Karpas-422 (cell line): ENCODE results near the gene DSCAML1. TPM values are rescaled to one million over a fixed set of nuclear protein-coding genes. Genes with fewer than 3 reads are reported as not detected.

ENCODE experiments used
- DNase-seq: peaks from one replicate; pipeline ENCODE4 v3.0.0-alpha.2; 2015
- H2AFZ ChIP-seq: fragments of 200-600 bp; sonication (generic); 2 replicates; pipeline ENCODE4 v1.6.1; 2014; ENCODE audit warnings: antibody characterized with exemption, low read length, mixed read lengths
- H3K27ac ChIP-seq: fragments of 200-600 bp; sonication (generic); 2 replicates; pipeline ENCODE4 v1.5.1; 2014; ENCODE audit warnings: mild to moderate bottlenecking, low read length, moderate library complexity
- H3K27me3 ChIP-seq: fragments of 200-600 bp; sonication (generic); 2 replicates; pipeline ENCODE4 v1.6.1; 2014; ENCODE audit warnings: low read length, mixed read lengths
- H3K36me3 ChIP-seq: fragments of 200-600 bp; sonication (generic); 2 replicates; pipeline ENCODE4 v1.6.1; 2014; ENCODE audit warnings: low read length, mixed read lengths; ENCODE audit not compliant: insufficient read depth
- H3K4me1 ChIP-seq: fragments of 200-600 bp; sonication (generic); 2 replicates; pipeline ENCODE4 v1.6.1; 2014; ENCODE audit warnings: mild to moderate bottlenecking, low read length, mixed read lengths
- H3K4me2 ChIP-seq: fragments of 200-600 bp; sonication (generic); 2 replicates; pipeline ENCODE4 v1.6.1; 2014; ENCODE audit warnings: low read length, low read depth, mild to moderate bottlenecking; ENCODE audit not compliant: poor library complexity, severe bottlenecking
- H3K4me3 ChIP-seq: fragments of 200-600 bp; sonication (generic); 2 replicates; pipeline ENCODE4 v1.5.1; 2014; ENCODE audit warnings: mild to moderate bottlenecking, antibody characterized with exemption, low read length, mixed read lengths
- H3K79me2 ChIP-seq: fragments of 200-600 bp; sonication (generic); 2 replicates; pipeline ENCODE4 v1.6.1; 2014; ENCODE audit warnings: mild to moderate bottlenecking, low read length, mixed read lengths
- H3K9ac ChIP-seq: fragments of 200-600 bp; sonication (generic); 2 replicates; pipeline ENCODE4 v1.6.0; 2014; ENCODE audit warnings: low read length
- H3K9me2 ChIP-seq: fragments of 200-600 bp; sonication (generic), shearing (Covaris generic); replicated peaks from 2 replicates; pipeline ENCODE4 v1.6.0; 2014; ENCODE audit warnings: mild to moderate bottlenecking, low read length, moderate library complexity; ENCODE audit not compliant: insufficient read depth
- H3K9me3 ChIP-seq: fragments of 300-700, 200-600 bp; sonication (generic); 2 replicates; pipeline ENCODE4 v1.6.1; 2014; ENCODE audit warnings: low read length, mixed read lengths
- H4K20me1 ChIP-seq: fragments of 200-600 bp; sonication (generic); 2 replicates; pipeline ENCODE4 v1.6.1; 2014; ENCODE audit warnings: mild to moderate bottlenecking, antibody characterized with exemption, low read length, low read depth; ENCODE audit not compliant: insufficient read depth
- total RNA-seq: library from RNA; depleted of rRNA; stranded (reverse); fragments of >200 nt; shearing (Covaris generic); gene quantifications from 2 replicates; pipeline ENCODE4 v1.2.3, GENCODE V29; 2014; ENCODE audit warnings: low replicate concordance

The DSCAML1 gene
- total RNA-seq, 1 experiment from 2014 or later = not detected

GRCh38 chr11:117396970-117397369 lies 400.0 kb downstream of the DSCAML1 start:
- H3K9me2 ChIP-seq = no peaks in the 10 kb centered on the region
- no peak overlapping the region for H3K9ac ChIP-seq
- no peaks in the 10 kb centered on the region for H3K36me3 ChIP-seq
- no peaks in the 10 kb centered on the region for H4K20me1 ChIP-seq
- no peak overlapping the region for H3K27ac ChIP-seq
- H3K4me2 ChIP-seq = no peak overlapping the region
- no peaks in the 10 kb centered on the region for H3K9me3 ChIP-seq
- H2AFZ ChIP-seq = no peak overlapping the region
- H3K4me1 ChIP-seq = peaks cover 3% of the 10 kb centered on the region
- no peaks in the 10 kb centered on the region for H3K79me2 ChIP-seq
- no peak for DNase-seq
- H3K4me3 ChIP-seq = no peak overlapping the region
- H3K27me3 ChIP-seq = no peaks in the 10 kb centered on the region

DNA sequence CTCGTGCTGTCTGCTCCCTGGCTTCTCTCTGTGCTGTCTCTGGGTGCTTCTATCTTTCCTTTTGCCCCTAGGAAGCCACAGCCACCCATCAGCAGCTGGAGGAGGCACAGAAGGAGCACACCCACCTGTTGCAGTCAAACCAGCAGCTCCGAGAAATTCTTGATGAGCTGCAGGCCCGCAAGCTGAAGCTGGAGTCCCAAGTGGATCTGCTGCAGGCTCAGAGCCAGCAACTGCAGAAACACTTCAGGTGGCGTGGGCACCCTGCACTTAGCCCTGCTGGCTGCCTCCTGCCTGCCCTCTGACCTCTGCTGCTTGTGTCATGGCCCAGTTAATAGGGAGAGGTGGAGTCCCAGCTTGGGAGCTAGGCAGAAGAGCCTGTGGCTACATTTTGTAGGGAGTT lies 401.5 kb downstream of the DSCAML1 start:
- Histone ChIP-seq H3K27ac (no peak overlapping the region), H3K79me2 (no peaks in the 10 kb centered on the region), H3K9ac (no peak overlapping the region), H2AFZ (no peak overlapping the region), H3K9me3 (no peaks in the 10 kb centered on the region), H3K4me2 (no peak overlapping the region), H3K4me1 (no peaks in the 10 kb centered on the region), H3K4me3 (no peak overlapping the region), H3K27me3 (no peaks in the 10 kb centered on the region), H3K36me3 (no peaks in the 10 kb centered on the region), H4K20me1 (no peaks in the 10 kb centered on the region), H3K9me2 (no peaks in the 10 kb centered on the region)
- DNase-seq = no peak

GRCh38 chr11:117394221-117394925 lies 402.6 kb downstream of the DSCAML1 start:
- no peak overlapping the region for H3K4me2 ChIP-seq
- no peak overlapping the region for H2AFZ ChIP-seq
- no peak overlapping the region for H3K4me3 ChIP-seq

GRCh38 chr11:117392979-117393378 lies 404.0 kb downstream of the DSCAML1 start:
- Histone ChIP-seq H3K79me2 (no peaks in the 10 kb centered on the region), H3K4me3 (no peak overlapping the region), H4K20me1 (no peaks in the 10 kb centered on the region), H3K27me3 (no peaks in the 10 kb centered on the region), H3K36me3 (no peaks in the 10 kb centered on the region), H3K9me2 (no peaks in the 10 kb centered on the region), H3K4me1 (no peaks in the 10 kb centered on the region), H2AFZ (no peak overlapping the region), H3K4me2 (no peak overlapping the region), H3K9ac (no peak overlapping the region), H3K27ac (no peak overlapping the region), H3K9me3 (no peaks in the 10 kb centered on the region)
- no peak for DNase-seq

More at GRCh38 chr11:117394221-117394925, 402.6 kb downstream of the DSCAML1 start:
- DNase-seq = no peak
- H3K36me3 ChIP-seq = no peaks in the 10 kb centered on the region
- H3K27me3 ChIP-seq = no peaks in the 10 kb centered on the region
- H3K9me2 ChIP-seq = no peaks in the 10 kb centered on the region
- H3K9ac ChIP-seq = no peak overlapping the region
- H4K20me1 ChIP-seq = no peaks in the 10 kb centered on the region
- H3K4me1 ChIP-seq = no peaks in the 10 kb centered on the region
- H3K9me3 ChIP-seq = no peaks in the 10 kb centered on the region
- no peak overlapping the region for H3K27ac ChIP-seq
- no peaks in the 10 kb centered on the region for H3K79me2 ChIP-seq

- H3K9me2 ChIP-seq = no peaks in the 10 kb centered on the region
- no peaks in the 10 kb centered on the region for H3K4me1 ChIP-seq
- no peak overlapping the region for H3K4me3 ChIP-seq
- no peak overlapping the region for H3K27ac ChIP-seq
- H3K79me2 ChIP-seq = no peaks in the 10 kb centered on the region
- no peak overlapping the region for H2AFZ ChIP-seq
- H3K9me3 ChIP-seq = no peaks in the 10 kb centered on the region
- no peak overlapping the region for H3K4me2 ChIP-seq
- no peaks in the 10 kb centered on the region for H4K20me1 ChIP-seq
- DNase-seq = no peak
- no peak overlapping the region for H3K9ac ChIP-seq
- H3K36me3 ChIP-seq = no peaks in the 10 kb centered on the region
- no peaks in the 10 kb centered on the region for H3K27me3 ChIP-seq
Observed at GRCh38 chr11:117392001-117392690, 404.9 kb downstream of the DSCAML1 start.

GRCh38 chr11:117391181-117391580 lies 405.8 kb downstream of the DSCAML1 start:
- no peak overlapping the region for H3K4me2 ChIP-seq
- H3K4me3 ChIP-seq = no peak overlapping the region

DNA sequence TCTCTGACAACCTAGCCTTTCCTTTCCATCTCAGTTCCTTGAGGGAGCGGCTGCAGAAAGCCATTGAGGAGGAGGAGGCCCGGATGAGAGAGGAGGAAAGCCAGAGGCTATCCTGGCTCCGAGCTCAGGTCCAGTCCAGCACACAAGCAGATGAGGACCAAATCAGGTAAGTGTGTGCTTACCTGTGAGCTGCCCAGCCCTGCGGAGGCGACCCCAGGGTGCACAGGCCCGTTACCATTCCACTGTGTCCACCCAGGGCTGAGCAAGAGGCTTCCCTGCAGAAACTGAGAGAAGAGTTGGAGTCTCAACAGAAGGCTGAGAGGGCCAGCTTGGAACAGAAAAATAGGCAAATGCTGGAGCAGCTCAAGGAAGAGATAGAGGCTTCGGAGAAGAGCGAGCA lies 406.3 kb downstream of the DSCAML1 start:
- Histone ChIP-seq H3K9me3 (no peaks in the 10 kb centered on the region), H3K27ac (no peak overlapping the region), H3K4me1 (no peaks in the 10 kb centered on the region), H3K27me3 (no peaks in the 10 kb centered on the region), H2AFZ (no peak overlapping the region), H3K4me3 (no peak overlapping the region), H3K9me2 (no peaks in the 10 kb centered on the region), H3K9ac (no peak overlapping the region), H4K20me1 (no peaks in the 10 kb centered on the region), H3K79me2 (no peaks in the 10 kb centered on the region), H3K4me2 (no peak overlapping the region), H3K36me3 (no peaks in the 10 kb centered on the region)
- no peak for DNase-seq

More at GRCh38 chr11:117391181-117391580, 405.8 kb downstream of the DSCAML1 start:
- H3K36me3 ChIP-seq = no peaks in the 10 kb centered on the region
- H2AFZ ChIP-seq = no peak overlapping the region
- H3K4me1 ChIP-seq = no peaks in the 10 kb centered on the region
- H3K27ac ChIP-seq = no peak overlapping the region
- H3K27me3 ChIP-seq = no peaks in the 10 kb centered on the region
- no peaks in the 10 kb centered on the region for H4K20me1 ChIP-seq
- no peak overlapping the region for H3K9ac ChIP-seq
- no peaks in the 10 kb centered on the region for H3K9me2 ChIP-seq
- H3K79me2 ChIP-seq = no peaks in the 10 kb centered on the region
- H3K9me3 ChIP-seq = no peaks in the 10 kb centered on the region
- DNase-seq = no peak

- H3K36me3 ChIP-seq = no peaks in the 10 kb centered on the region
- no peak for DNase-seq
- H3K9ac ChIP-seq = no peak overlapping the region
- H2AFZ ChIP-seq = no peak overlapping the region
- H3K4me2 ChIP-seq = no peak overlapping the region
- H3K27me3 ChIP-seq = no peaks in the 10 kb centered on the region
- no peaks in the 10 kb centered on the region for H4K20me1 ChIP-seq
- no peaks in the 10 kb centered on the region for H3K4me1 ChIP-seq
- no peaks in the 10 kb centered on the region for H3K9me2 ChIP-seq
- no peaks in the 10 kb centered on the region for H3K9me3 ChIP-seq
- no peak overlapping the region for H3K4me3 ChIP-seq
- no peak overlapping the region for H3K27ac ChIP-seq
- no peaks in the 10 kb centered on the region for H3K79me2 ChIP-seq
Observed at GRCh38 chr11:117387992-117388755, 408.8 kb downstream of the DSCAML1 start.
